Ishikawa (cell line): Measurements from ENCODE around the gene ETHE1.

Experiments
- CEBPB ChIP-seq: IDR thresholded peaks from 2 replicates; pipeline ENCODE4 v1.6.1; 2012
- CREB1 ChIP-seq: IDR thresholded peaks from 2 replicates; pipeline ENCODE4 v1.6.1; 2012; ENCODE audit warnings: low read depth
- EGR1 ChIP-seq: IDR thresholded peaks from 2 replicates; pipeline ENCODE4 v1.6.1; 2012
- EP300 ChIP-seq: IDR thresholded peaks from 2 replicates; pipeline ENCODE4 v1.6.1; 2012; ENCODE audit warnings: borderline replicate concordance
- FOXM1 ChIP-seq: IDR thresholded peaks from 2 replicates; pipeline ENCODE4 v1.6.1; 2012; ENCODE audit warnings: low read depth, borderline replicate concordance
- NFIC ChIP-seq: IDR thresholded peaks from 2 replicates; pipeline ENCODE4 v1.6.1; 2012
- RAD21 ChIP-seq: IDR thresholded peaks from 2 replicates; pipeline ENCODE4 v1.6.1; 2012; ENCODE audit warnings: low read depth
- TAF1 ChIP-seq: IDR thresholded peaks from 2 replicates; pipeline ENCODE4 v1.6.1; 2012; ENCODE audit warnings: low read depth, mild to moderate bottlenecking
- TCF12 ChIP-seq: IDR thresholded peaks from 2 replicates; pipeline ENCODE4 v1.6.1; 2012; ENCODE audit warnings: low read depth
- TEAD4 ChIP-seq: IDR thresholded peaks from 2 replicates; pipeline ENCODE4 v1.6.1; 2012
- YY1 ChIP-seq: IDR thresholded peaks from 2 replicates; pipeline ENCODE4 v1.6.1; 2012; ENCODE audit warnings: low read depth
- ZBTB7A ChIP-seq: IDR thresholded peaks from 2 replicates; pipeline ENCODE4 v1.6.1; 2012; ENCODE audit warnings: low read depth
- TF ChIP-seq, protein P1 (sequence below): IDR thresholded peaks from 2 replicates; pipeline ENCODE4 v1.6.1; 2012; ENCODE audit warnings: low read depth, mild to moderate bottlenecking
- TF ChIP-seq, protein P2 (sequence below): IDR thresholded peaks from 2 replicates; pipeline ENCODE4 v1.6.1; 2012
- TF ChIP-seq, protein P3 (sequence below): IDR thresholded peaks from 2 replicates; pipeline ENCODE4 v1.6.1; 2012

Gene ETHE1

DNA sequence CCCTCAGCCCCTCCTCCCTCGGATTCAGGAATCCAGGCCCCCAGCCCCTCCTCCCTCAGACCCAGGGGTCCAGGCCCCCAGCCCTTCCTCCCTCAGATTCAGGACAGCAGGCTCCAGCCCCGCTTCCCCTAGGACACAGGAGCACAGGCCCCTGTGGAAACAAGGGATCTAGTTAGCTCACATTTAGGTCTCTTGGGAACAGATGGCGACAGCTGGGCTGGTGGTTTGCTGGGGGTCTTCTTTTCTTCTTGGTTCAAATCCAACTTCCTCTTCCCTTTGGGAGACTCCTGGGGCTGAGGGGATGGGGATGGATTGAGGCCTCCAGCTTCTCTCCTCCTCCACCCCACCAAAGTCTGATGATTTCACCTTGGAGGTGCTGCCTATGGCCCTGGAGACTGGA lies 25.6 kb upstream of the ETHE1 start:
- TF ChIP-seq TCF12 = no peak
- no peak for TF ChIP-seq EP300
- TF ChIP-seq TEAD4 = no peak
- no peak for TF ChIP-seq CEBPB
- TF ChIP-seq YY1 = no peak
- TF ChIP-seq, protein P1, sequence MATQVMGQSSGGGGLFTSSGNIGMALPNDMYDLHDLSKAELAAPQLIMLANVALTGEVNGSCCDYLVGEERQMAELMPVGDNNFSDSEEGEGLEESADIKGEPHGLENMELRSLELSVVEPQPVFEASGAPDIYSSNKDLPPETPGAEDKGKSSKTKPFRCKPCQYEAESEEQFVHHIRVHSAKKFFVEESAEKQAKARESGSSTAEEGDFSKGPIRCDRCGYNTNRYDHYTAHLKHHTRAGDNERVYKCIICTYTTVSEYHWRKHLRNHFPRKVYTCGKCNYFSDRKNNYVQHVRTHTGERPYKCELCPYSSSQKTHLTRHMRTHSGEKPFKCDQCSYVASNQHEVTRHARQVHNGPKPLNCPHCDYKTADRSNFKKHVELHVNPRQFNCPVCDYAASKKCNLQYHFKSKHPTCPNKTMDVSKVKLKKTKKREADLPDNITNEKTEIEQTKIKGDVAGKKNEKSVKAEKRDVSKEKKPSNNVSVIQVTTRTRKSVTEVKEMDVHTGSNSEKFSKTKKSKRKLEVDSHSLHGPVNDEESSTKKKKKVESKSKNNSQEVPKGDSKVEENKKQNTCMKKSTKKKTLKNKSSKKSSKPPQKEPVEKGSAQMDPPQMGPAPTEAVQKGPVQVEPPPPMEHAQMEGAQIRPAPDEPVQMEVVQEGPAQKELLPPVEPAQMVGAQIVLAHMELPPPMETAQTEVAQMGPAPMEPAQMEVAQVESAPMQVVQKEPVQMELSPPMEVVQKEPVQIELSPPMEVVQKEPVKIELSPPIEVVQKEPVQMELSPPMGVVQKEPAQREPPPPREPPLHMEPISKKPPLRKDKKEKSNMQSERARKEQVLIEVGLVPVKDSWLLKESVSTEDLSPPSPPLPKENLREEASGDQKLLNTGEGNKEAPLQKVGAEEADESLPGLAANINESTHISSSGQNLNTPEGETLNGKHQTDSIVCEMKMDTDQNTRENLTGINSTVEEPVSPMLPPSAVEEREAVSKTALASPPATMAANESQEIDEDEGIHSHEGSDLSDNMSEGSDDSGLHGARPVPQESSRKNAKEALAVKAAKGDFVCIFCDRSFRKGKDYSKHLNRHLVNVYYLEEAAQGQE = no peak
- TF ChIP-seq FOXM1 = no peak
- TF ChIP-seq, protein P2, sequence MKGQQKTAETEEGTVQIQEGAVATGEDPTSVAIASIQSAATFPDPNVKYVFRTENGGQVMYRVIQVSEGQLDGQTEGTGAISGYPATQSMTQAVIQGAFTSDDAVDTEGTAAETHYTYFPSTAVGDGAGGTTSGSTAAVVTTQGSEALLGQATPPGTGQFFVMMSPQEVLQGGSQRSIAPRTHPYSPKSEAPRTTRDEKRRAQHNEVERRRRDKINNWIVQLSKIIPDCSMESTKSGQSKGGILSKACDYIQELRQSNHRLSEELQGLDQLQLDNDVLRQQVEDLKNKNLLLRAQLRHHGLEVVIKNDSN = no peak
- no peak for TF ChIP-seq TAF1
- TF ChIP-seq, protein P3, sequence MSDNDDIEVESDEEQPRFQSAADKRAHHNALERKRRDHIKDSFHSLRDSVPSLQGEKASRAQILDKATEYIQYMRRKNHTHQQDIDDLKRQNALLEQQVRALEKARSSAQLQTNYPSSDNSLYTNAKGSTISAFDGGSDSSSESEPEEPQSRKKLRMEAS = no peak

DNA sequence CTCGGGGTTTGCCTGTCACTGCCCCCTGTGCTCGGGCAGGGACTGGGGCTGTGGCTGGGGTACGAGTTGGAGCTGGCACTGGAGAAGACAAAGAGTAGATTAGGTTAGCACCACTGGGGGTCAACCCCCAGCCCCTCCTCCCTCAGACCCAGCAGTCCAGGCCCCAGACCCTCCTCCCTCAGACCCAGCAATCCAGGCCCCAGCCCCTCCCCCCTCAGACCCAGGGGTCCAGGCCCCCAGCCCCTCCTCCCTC lies 25.1 kb upstream of the ETHE1 start:
- TF ChIP-seq TAF1 (no peak), RAD21 (no peak), ZBTB7A (no peak), EGR1 (no peak), TEAD4 (no peak), CEBPB (no peak), YY1 (no peak), TCF12 (no peak), FOXM1 (no peak), CREB1 (no peak)
- TF ChIP-seq, protein P1 = no peak
- TF ChIP-seq, protein P2 = no peak
- TF ChIP-seq, protein P3 = no peak

DNA sequence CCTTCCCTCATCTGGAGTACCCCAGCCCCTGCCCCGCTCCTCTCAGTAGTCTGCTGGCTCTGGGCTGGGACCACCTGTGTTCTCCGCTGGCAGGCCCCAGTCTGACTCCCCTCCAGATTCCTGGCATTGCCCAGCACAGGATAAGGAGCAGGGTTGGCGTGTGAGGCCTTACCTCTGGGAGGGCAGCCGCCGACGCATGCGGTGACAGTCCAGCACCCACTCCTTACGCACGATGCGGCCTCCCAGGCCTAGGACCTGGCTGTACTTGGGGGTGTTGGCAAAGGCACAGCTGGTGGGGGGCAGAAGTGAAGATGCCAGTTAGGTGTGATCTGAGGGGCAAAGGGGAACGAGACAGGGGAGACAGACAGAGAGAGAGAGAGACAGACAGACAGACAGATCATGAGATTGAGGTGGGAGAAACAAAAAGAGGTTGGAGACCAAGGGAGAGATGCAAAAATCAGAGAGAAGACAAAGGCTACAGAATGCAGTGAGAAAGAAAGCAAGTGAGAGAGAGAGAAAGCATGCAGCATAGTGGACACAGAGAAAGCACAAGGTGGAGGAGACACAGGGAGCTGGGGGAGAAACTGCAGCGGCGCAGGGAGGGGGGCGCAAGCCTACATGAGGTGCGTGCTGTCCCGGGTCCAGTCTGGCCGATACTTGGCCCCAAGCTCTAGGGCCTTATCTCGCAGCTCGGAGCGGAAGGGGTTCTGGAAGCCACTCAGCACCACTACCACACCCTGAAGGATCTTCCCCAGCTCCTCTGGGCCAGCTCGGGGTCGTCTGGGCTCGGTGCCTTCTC lies 24.6 kb upstream of the ETHE1 start:
- TF ChIP-seq CREB1 = no peak
- TF ChIP-seq EGR1 = no peak
- TF ChIP-seq RAD21 = no peak
- TF ChIP-seq, protein P1 = no peak
- no peak for TF ChIP-seq ZBTB7A
- TF ChIP-seq, protein P2 = no peak
- no peak for TF ChIP-seq TEAD4
- no peak for TF ChIP-seq YY1
- TF ChIP-seq TAF1 = no peak
- no peak for TF ChIP-seq FOXM1
- TF ChIP-seq CEBPB = no peak
- TF ChIP-seq NFIC = no peak
- no peak for TF ChIP-seq EP300
- TF ChIP-seq TCF12 = no peak
- TF ChIP-seq, protein P3 = no peak

DNA sequence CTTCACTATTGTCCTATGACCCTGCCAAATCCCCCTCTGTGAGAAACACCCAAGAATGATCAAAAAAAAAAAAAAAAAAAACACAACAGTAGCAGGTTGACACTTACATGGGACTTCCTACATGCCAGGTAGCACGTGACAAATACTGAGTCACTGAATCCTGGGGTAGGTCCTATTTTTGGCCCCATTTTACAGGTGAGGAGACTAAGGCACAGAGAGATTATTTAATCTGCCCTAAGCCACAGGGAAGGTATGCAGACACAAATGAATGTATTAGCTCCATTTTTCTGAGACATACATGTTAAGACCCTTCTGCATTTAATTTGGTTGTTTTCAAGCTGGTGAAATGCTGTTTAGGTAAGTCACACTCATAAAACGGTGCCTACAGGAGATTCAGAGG lies 21.7 kb upstream of the ETHE1 start:
- TF ChIP-seq FOXM1 (no peak), CREB1 (no peak), EP300 (no peak)
- TF ChIP-seq, protein P1 = no peak
